Panc1 (cell line): Measurements from ENCODE around the gene AANAT. TPM values are rescaled to one million over a fixed set of nuclear protein-coding genes. Genes with fewer than 3 reads are reported as not detected.

Source experiments
- ATAC-seq: fragments of 200-7000 bp; cut with Tn5 transposase; 2 replicates; pipeline ENCODE4 v1.9.1; 2020; ENCODE audit warnings: mild to moderate bottlenecking, moderate library complexity
- BruUV-seq: library from RNA; stranded (reverse); fragments of 400-500 nt; replicated peaks from 2 replicates; lab custom pipeline; 2021; lab: Mats Ljungman, UMichigan
- CTCF ChIA-PET: fragments of 300-600 bp; sonication (Branson Sonifier 250); formaldehyde crosslinking; loops from one replicate; lab custom pipeline; 2022; ENCODE audit warnings: antibody characterized with exemption; lab: Charles Lee
- POLR2A ChIA-PET: fragments of 300-600 bp; sonication (Branson Sonifier 250); formaldehyde crosslinking; loops from one replicate; lab custom pipeline; 2022; ENCODE audit warnings: antibody characterized with exemption; lab: Charles Lee
- DNase-seq: peaks from one replicate; pipeline ENCODE4 v3.0.0-alpha.2; 2010; ENCODE audit warnings: low read depth, low spot score
- H3K27ac ChIP-seq: 2 replicates; pipeline ENCODE4 v1.5.1; 2011; ENCODE audit warnings: mild to moderate bottlenecking, low read length, inconsistent platforms
- H3K27me3 ChIP-seq: fragments of 200-500 bp; sonication (Bioruptor generic); 2 replicates; pipeline ENCODE4 v1.6.0; 2014; ENCODE audit warnings: low read length, inconsistent platforms; ENCODE audit not compliant: control insufficient read depth, insufficient read depth
- H3K36me3 ChIP-seq: fragments of 200-500 bp; sonication (Bioruptor generic); 2 replicates; pipeline ENCODE4 v1.5.1; 2014; ENCODE audit warnings: inconsistent platforms, mild to moderate bottlenecking, low read length, moderate library complexity; ENCODE audit not compliant: control insufficient read depth, insufficient read depth
- H3K4me1 ChIP-seq: 2 replicates; pipeline ENCODE4 v1.5.1; 2011; ENCODE audit warnings: inconsistent platforms, mild to moderate bottlenecking, low read length, moderate library complexity; ENCODE audit not compliant: control insufficient read depth, insufficient read depth
- H3K4me3 ChIP-seq, 2 experiments: 2 replicates each; pipeline ENCODE4 v1.5.1; 2011 to 2012; ENCODE audit warnings: low read depth in 2 of 2, low read length in 2 of 2, mild to moderate bottlenecking in 2 of 2, inconsistent platforms in 1 of 2, moderate library complexity in 1 of 2
- H3K9me3 ChIP-seq: fragments of 200-500 bp; sonication (Bioruptor generic); 2 replicates; pipeline ENCODE4 v1.5.1; 2014; ENCODE audit warnings: low read depth, mild to moderate bottlenecking, inconsistent platforms, low read length, moderate library complexity; ENCODE audit not compliant: control insufficient read depth, insufficient read depth
- POLR2AphosphoS5 ChIP-seq: IDR thresholded peaks from 2 replicates; pipeline ENCODE4 v1.6.1; 2012; ENCODE audit warnings: mild to moderate bottlenecking, low read depth, low read length, moderate library complexity
- REST ChIP-seq, 2 experiments: IDR thresholded peaks; 2 replicates each; pipeline ENCODE4 v1.6.1; 2011 to 2012; ENCODE audit warnings: low read depth in 2 of 2, control low read depth in 1 of 2, low read length in 1 of 2, mild to moderate bottlenecking in 1 of 2, moderate library complexity in 1 of 2; ENCODE audit not compliant: insufficient read depth in 1 of 2
- SIN3A ChIP-seq: IDR thresholded peaks from 2 replicates; pipeline ENCODE4 v1.6.1; 2012; ENCODE audit warnings: low read depth, mild to moderate bottlenecking, low read length, moderate library complexity, borderline replicate concordance; ENCODE audit not compliant: insufficient read depth
- TCF7L2 ChIP-seq: IDR thresholded peaks from 2 replicates; pipeline ENCODE4 v1.6.1; 2011; ENCODE audit warnings: mild to moderate bottlenecking, low read depth, low read length, inconsistent platforms
- in situ Hi-C: cut with HindIII; loops from 2 replicates; pipeline ENCODE4 v1.10.0; 2016; ENCODE audit warnings: low sequenced_read_pairs, low pct_unique_long_range_greater_than_20kb
- intact Hi-C: fragments of 100-400 bp; cut with micrococcal nuclease; formaldehyde crosslinking; loops from one replicate; pipeline ENCODE4 v1.10.0; 2022; ENCODE audit not compliant: unreplicated experiment
- total RNA-seq: library from RNA; stranded (reverse); gene quantifications from one replicate; pipeline ENCODE4 v1.2.1, GENCODE V29; 2021; ENCODE audit not compliant: unreplicated experiment
- TF ChIP-seq, protein P1 (sequence below): fragments of 450-650 bp; IDR thresholded peaks from 2 replicates; pipeline ENCODE4 v1.5.1; 2017; ENCODE audit warnings: mild to moderate bottlenecking

AANAT gene
- total RNA-seq, 1 experiment from 2014 or later: not detected

DNA sequence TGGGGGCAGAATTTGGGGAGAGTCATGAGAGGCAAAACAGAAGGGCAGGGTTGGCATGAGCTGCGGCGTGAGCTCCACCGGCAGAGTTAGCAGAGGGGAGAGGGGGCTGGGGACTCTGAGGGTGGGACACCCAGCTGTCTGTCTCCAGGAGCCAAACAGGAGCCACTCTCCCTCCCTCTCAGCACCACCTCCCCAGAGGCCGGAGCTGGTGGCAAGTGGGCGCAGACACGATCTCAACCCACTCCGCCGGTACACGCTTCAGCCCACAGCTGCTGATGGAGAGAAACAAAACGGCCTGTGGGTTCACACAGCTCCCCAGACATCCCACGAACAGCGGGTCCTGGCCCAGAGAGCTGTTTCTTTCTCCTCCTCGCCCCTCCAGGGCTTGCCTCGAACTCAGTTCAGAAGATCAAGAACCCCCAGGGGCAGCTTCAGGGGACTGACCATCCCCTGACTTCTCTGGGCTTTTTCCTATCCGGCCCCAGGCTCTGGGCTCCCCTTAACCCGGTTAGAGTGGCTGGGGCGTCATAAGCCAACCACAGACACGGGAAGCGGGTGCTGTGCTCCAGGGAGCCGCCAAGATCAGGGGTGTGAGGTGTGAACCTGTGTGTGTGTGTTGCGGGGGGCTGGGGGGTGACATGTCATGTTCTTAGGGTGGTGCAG lies 26.2 kb downstream of the AANAT start:
- TF ChIP-seq SIN3A (no peak), REST (IDR thresholded peaks at IDR 0.05; ENCODE audit: insufficient read depth in 1 of 2, low read depth in 2 of 2, low read length in 1 of 2) (no peak), TCF7L2 (no peak), POLR2AphosphoS5 (no peak)
- TF ChIP-seq, protein P1, sequence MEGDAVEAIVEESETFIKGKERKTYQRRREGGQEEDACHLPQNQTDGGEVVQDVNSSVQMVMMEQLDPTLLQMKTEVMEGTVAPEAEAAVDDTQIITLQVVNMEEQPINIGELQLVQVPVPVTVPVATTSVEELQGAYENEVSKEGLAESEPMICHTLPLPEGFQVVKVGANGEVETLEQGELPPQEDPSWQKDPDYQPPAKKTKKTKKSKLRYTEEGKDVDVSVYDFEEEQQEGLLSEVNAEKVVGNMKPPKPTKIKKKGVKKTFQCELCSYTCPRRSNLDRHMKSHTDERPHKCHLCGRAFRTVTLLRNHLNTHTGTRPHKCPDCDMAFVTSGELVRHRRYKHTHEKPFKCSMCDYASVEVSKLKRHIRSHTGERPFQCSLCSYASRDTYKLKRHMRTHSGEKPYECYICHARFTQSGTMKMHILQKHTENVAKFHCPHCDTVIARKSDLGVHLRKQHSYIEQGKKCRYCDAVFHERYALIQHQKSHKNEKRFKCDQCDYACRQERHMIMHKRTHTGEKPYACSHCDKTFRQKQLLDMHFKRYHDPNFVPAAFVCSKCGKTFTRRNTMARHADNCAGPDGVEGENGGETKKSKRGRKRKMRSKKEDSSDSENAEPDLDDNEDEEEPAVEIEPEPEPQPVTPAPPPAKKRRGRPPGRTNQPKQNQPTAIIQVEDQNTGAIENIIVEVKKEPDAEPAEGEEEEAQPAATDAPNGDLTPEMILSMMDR: no peak
- ChIA-PET POLR2A (interaction anchor here (0.6 kb wide), 2 partner anchors 30 to 75 kb away, joined by 3 to 5 read pairs; no protein-coding TSS in a partner anchor), CTCF (interaction anchor here (0.9 kb wide), 1 partner anchor 129 kb away, joined by 4 read pairs; no protein-coding TSS in a partner anchor)
- H3K9me3 ChIP-seq: no peaks in the 10 kb centered on the region
- no peaks in the 10 kb centered on the region for H3K36me3 ChIP-seq
- peaks cover 64% of the 10 kb centered on the region for H3K4me1 ChIP-seq
- peak overlapping the region in 1 of 2 experiments; percentile 20; a peak in 1 of 4 replicates for H3K4me3 ChIP-seq
- in situ Hi-C loops (no loop called here), intact Hi-C loops (no loop called here)
- no peaks in the 10 kb centered on the region for H3K27me3 ChIP-seq
- DNase-seq (no peak), ATAC-seq (no peak)
- peak overlapping the region; percentile 59 for H3K27ac ChIP-seq
- BruUV-seq: no TSS peak

DNA sequence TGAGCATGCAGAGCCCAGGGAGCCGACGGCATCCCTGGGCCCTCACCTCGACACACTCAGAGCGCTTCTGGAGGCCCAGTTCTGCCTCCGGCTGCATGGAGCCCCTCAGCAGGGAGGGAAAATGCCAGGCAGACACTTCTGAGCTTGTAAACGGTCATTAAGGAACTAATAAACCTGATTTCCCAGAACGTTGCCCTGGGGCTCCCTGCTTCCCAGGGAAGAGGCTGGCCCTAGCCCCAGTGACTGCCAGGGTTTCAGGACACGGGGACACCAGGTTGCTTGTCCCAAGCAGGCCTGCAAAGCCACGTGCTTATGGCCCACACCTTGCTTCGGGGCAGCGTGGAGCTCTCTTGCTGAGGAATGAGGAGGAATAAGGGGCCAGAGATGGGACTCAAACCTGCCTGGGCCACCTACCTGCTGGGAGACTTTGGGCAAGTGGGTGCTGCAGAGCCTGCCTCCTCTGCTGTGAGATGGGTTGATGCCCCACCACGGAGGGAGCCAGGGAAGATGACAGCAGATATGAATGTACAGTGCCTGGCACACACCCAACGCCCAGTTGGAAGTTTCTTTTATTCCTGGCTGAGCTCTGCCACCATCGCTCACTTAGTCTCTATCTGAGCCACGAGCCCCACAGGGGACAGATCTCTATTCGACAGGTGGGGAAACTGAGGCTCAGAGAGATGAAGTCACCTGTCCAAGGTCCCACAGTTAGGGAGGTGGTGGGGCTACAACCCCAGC lies 28.4 kb downstream of the AANAT start:
- no peaks in the 10 kb centered on the region for H3K9me3 ChIP-seq
- in situ Hi-C loops: no loop called here
- intact Hi-C loops: no loop called here
- CTCF ChIA-PET: interaction anchor here (0.6 kb wide), 1 partner anchor 28 kb away, joined by 9 read pairs; no protein-coding TSS in a partner anchor
- no peak for TF ChIP-seq TCF7L2
- TF ChIP-seq SIN3A: no peak
- no peak for TF ChIP-seq REST (IDR thresholded peaks at IDR 0.05; ENCODE audit: insufficient read depth in 1 of 2, low read depth in 2 of 2, low read length in 1 of 2)
- TF ChIP-seq POLR2AphosphoS5: no peak
- TF ChIP-seq, protein P1: no peak
- POLR2A ChIA-PET: interaction anchor here (0.6 kb wide), 1 partner anchor 87 kb away, joined by 3 read pairs; no protein-coding TSS in a partner anchor
- peaks cover 6% of the 10 kb centered on the region; the same call in 1 of the 2 replicates for H3K36me3 ChIP-seq
- DNase-seq (no peak), ATAC-seq (no peak)
- H3K27me3 ChIP-seq: no peaks in the 10 kb centered on the region
- H3K4me3 ChIP-seq: no peak overlapping the region
- no TSS peak for BruUV-seq
- H3K4me1 ChIP-seq: peaks cover 69% of the 10 kb centered on the region
- no peak overlapping the region for H3K27ac ChIP-seq
